Astrocyte (in vitro differentiated cells and primary cell): Measurements from ENCODE around the gene TNC. TPM values are rescaled to one million over a fixed set of nuclear protein-coding genes. Genes with fewer than 3 reads are reported as not detected.
A peak's percentile ranks its signal among the peaks of the same experiment; 100 is the strongest.

Experiments used
- DNase-seq: peaks from one replicate; pipeline ENCODE4 v3.0.0-alpha.2; 2010; ENCODE audit warnings: low read depth
- FAIRE-seq: peaks from 2 replicates; lab custom pipeline; 2011; peaks lifted over from hg19 to GRCh38; lab: Jason Lieb, UNC
- H2AFZ ChIP-seq: 2 replicates; pipeline ENCODE4 v1.6.0; 2012; ENCODE audit warnings: low read depth, low read length, inconsistent platforms
- H3K27ac ChIP-seq: 2 replicates; pipeline ENCODE4 v1.5.1; 2011; ENCODE audit warnings: low read depth, low read length, inconsistent platforms
- H3K27me3 ChIP-seq: 2 replicates; pipeline ENCODE4 v1.6.0; 2011; ENCODE audit warnings: low read length, inconsistent platforms; ENCODE audit not compliant: insufficient read depth
- H3K36me3 ChIP-seq: 2 replicates; pipeline ENCODE4 v1.5.1; 2011; ENCODE audit warnings: low read length, inconsistent platforms; ENCODE audit not compliant: insufficient read depth
- H3K4me1 ChIP-seq: 2 replicates; pipeline ENCODE4 v1.5.1; 2011; ENCODE audit warnings: low read length, inconsistent platforms; ENCODE audit not compliant: insufficient read depth
- H3K4me2 ChIP-seq: 2 replicates; pipeline ENCODE4 v1.6.0; 2012; ENCODE audit warnings: low read length, inconsistent platforms
- H3K4me3 ChIP-seq: 2 replicates; pipeline ENCODE4 v1.5.1; 2011; ENCODE audit warnings: low read depth, mild to moderate bottlenecking, low read length, inconsistent platforms; ENCODE audit not compliant: insufficient read depth
- H3K79me2 ChIP-seq: 2 replicates; pipeline ENCODE4 v1.6.0; 2012; ENCODE audit warnings: mild to moderate bottlenecking, low read length, inconsistent platforms; ENCODE audit not compliant: insufficient read depth
- H3K9ac ChIP-seq: 2 replicates; pipeline ENCODE4 v1.6.0; 2012; ENCODE audit warnings: mild to moderate bottlenecking, low read length, inconsistent platforms
- H3K9me3 ChIP-seq: 2 replicates; pipeline ENCODE4 v1.5.1; 2012; ENCODE audit warnings: low read depth, mild to moderate bottlenecking, low read length, inconsistent platforms; ENCODE audit not compliant: insufficient read depth
- H4K20me1 ChIP-seq: 2 replicates; pipeline ENCODE4 v1.6.0; 2012; ENCODE audit warnings: low read length, inconsistent platforms; ENCODE audit not compliant: insufficient read depth
- H3K27ac Mint-ChIP-seq: one replicate; pipeline ENCODE4 v1.8.0; 2021; ENCODE audit warnings: mild to moderate bottlenecking, mixed read lengths; ENCODE audit not compliant: unreplicated experiment
- H3K27me3 Mint-ChIP-seq: one replicate; pipeline ENCODE4 v1.8.0; 2021; ENCODE audit warnings: low read depth, mixed read lengths; ENCODE audit not compliant: unreplicated experiment
- H3K36me3 Mint-ChIP-seq: one replicate; pipeline ENCODE4 v1.8.0; 2021; ENCODE audit warnings: low read depth, mixed read lengths; ENCODE audit not compliant: unreplicated experiment
- H3K4me1 Mint-ChIP-seq: one replicate; pipeline ENCODE4 v1.8.0; 2021; ENCODE audit warnings: low read depth, mixed read lengths; ENCODE audit not compliant: unreplicated experiment
- H3K4me3 Mint-ChIP-seq: one replicate; pipeline ENCODE4 v1.8.0; 2021; ENCODE audit warnings: mild to moderate bottlenecking, moderate library complexity, mixed read lengths; ENCODE audit not compliant: unreplicated experiment
- H3K9me3 Mint-ChIP-seq: one replicate; pipeline ENCODE4 v1.8.0; 2021; ENCODE audit warnings: mild to moderate bottlenecking, mixed read lengths; ENCODE audit not compliant: unreplicated experiment
- CTCF ChIP-seq: IDR thresholded peaks from 2 replicates; pipeline ENCODE4 v1.5.1; 2011; ENCODE audit warnings: low read depth, mild to moderate bottlenecking, inconsistent platforms, low read length, moderate library complexity; ENCODE audit not compliant: insufficient read depth
- EZH2 ChIP-seq: IDR thresholded peaks from 2 replicates; pipeline ENCODE4 v1.6.1; 2012; ENCODE audit warnings: mild to moderate bottlenecking, low read length, inconsistent platforms; ENCODE audit not compliant: insufficient read depth
- total RNA-seq: library from RNA; stranded (reverse); gene quantifications from 2 replicates; pipeline ENCODE4 v1.2.1, GENCODE V29; 2021

The TNC gene
- total RNA-seq, 1 donor from 2014 or later = 747 TPM

- peaks cover 50% of the 10 kb centered on the region for H4K20me1 ChIP-seq
- H3K4me3 Mint-ChIP-seq = no peak overlapping the region
- no peaks in the 10 kb centered on the region for H3K27me3 ChIP-seq
- H3K4me2 ChIP-seq = no peak overlapping the region
- peaks cover 23% of the 10 kb centered on the region for H3K4me1 Mint-ChIP-seq
- H3K27me3 Mint-ChIP-seq = no peaks in the 10 kb centered on the region
- H3K36me3 Mint-ChIP-seq = peaks cover 15% of the 10 kb centered on the region
- no peaks in the 10 kb centered on the region for H3K36me3 ChIP-seq
- DNase-seq (peak; percentile 64), FAIRE-seq (no peak)
- H3K9me3 Mint-ChIP-seq = no peaks in the 10 kb centered on the region
- H3K9ac ChIP-seq = no peak overlapping the region
- no peak overlapping the region for H3K27ac ChIP-seq
- no peaks in the 10 kb centered on the region for H3K9me3 ChIP-seq
- TF ChIP-seq EZH2 (no peak), CTCF (no peak)
- no peak overlapping the region for H3K27ac Mint-ChIP-seq
- H3K79me2 ChIP-seq = peaks cover 96% of the 10 kb centered on the region
- H3K4me3 ChIP-seq = no peak overlapping the region
- no peak overlapping the region for H2AFZ ChIP-seq
- no peaks in the 10 kb centered on the region for H3K4me1 ChIP-seq
Measured at GRCh38 chr9:115098226-115098965, 19.6 kb downstream of the TNC start.

- peaks cover 75% of the 10 kb centered on the region for H3K79me2 ChIP-seq
- no peak overlapping the region for H3K4me2 ChIP-seq
- H3K27ac ChIP-seq = no peak overlapping the region
- no peak overlapping the region for H3K9ac ChIP-seq
- no peak overlapping the region for H2AFZ ChIP-seq
- Mint-ChIP-seq H3K27me3 (no peaks in the 10 kb centered on the region), H3K27ac (no peak overlapping the region), H3K4me1 (peaks cover 8% of the 10 kb centered on the region), H3K9me3 (no peaks in the 10 kb centered on the region), H3K36me3 (peaks cover 26% of the 10 kb centered on the region), H3K4me3 (no peak overlapping the region)
- no peak overlapping the region for H3K4me3 ChIP-seq
- no peaks in the 10 kb centered on the region for H3K27me3 ChIP-seq
- TF ChIP-seq CTCF = no peak
- no peak for TF ChIP-seq EZH2
- H3K36me3 ChIP-seq = peaks cover 5% of the 10 kb centered on the region
- H3K4me1 ChIP-seq = no peaks in the 10 kb centered on the region
- H4K20me1 ChIP-seq = peaks cover 53% of the 10 kb centered on the region
- no peaks in the 10 kb centered on the region for H3K9me3 ChIP-seq
- FAIRE-seq = no peak
- DNase-seq = no peak
Measured at GRCh38 chr9:115093520-115093919, 24.4 kb downstream of the TNC start.

- TF ChIP-seq EZH2 (no peak), CTCF (no peak)
- Histone ChIP-seq H4K20me1 (peaks cover 60% of the 10 kb centered on the region), H3K36me3 (peaks cover 16% of the 10 kb centered on the region), H3K4me1 (no peaks in the 10 kb centered on the region), H3K9ac (no peak overlapping the region), H3K27me3 (no peaks in the 10 kb centered on the region), H2AFZ (no peak overlapping the region), H3K4me3 (no peak overlapping the region), H3K9me3 (no peaks in the 10 kb centered on the region), H3K27ac (no peak overlapping the region), H3K4me2 (no peak overlapping the region), H3K79me2 (peaks cover 56% of the 10 kb centered on the region)
- H3K27ac Mint-ChIP-seq = no peak overlapping the region
- DNase-seq = no peak
- no peak overlapping the region for H3K4me3 Mint-ChIP-seq
- H3K36me3 Mint-ChIP-seq = peaks cover 35% of the 10 kb centered on the region
- H3K27me3 Mint-ChIP-seq = no peaks in the 10 kb centered on the region
- FAIRE-seq = no peak
- H3K4me1 Mint-ChIP-seq = peaks cover 5% of the 10 kb centered on the region
- no peaks in the 10 kb centered on the region for H3K9me3 Mint-ChIP-seq
Measured at GRCh38 chr9:115090486-115090885, 27.5 kb downstream of the TNC start.
